ENCODE data around the gene MAN1A1.

DNA sequence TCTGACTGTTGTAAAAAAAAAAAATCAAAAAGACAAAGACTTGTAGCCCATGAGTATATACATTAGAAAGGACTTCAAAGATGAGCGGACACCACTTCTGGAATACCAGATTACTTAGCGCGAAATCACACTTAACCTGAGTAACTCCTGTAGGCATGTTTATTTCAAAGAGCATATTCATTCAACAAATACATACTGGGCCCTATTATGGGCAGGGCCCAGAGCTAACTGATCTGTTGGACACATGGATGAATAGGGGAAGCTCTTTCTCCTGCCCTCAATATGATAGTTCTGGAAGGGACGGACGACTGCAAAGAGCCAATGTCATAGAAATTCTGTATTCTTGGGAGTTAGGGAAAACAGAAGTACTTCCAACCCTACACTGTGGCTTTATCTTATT, 12.3 kb downstream of the MAN1A1 start:
- TF ChIP-seq, protein P1, sequence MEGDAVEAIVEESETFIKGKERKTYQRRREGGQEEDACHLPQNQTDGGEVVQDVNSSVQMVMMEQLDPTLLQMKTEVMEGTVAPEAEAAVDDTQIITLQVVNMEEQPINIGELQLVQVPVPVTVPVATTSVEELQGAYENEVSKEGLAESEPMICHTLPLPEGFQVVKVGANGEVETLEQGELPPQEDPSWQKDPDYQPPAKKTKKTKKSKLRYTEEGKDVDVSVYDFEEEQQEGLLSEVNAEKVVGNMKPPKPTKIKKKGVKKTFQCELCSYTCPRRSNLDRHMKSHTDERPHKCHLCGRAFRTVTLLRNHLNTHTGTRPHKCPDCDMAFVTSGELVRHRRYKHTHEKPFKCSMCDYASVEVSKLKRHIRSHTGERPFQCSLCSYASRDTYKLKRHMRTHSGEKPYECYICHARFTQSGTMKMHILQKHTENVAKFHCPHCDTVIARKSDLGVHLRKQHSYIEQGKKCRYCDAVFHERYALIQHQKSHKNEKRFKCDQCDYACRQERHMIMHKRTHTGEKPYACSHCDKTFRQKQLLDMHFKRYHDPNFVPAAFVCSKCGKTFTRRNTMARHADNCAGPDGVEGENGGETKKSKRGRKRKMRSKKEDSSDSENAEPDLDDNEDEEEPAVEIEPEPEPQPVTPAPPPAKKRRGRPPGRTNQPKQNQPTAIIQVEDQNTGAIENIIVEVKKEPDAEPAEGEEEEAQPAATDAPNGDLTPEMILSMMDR (IDR thresholded peaks at IDR 0.05) = no peak
- TF ChIP-seq POLR2AphosphoS5 (IDR thresholded peaks at IDR 0.05) (no peak), POLR2A (IDR thresholded peaks at IDR 0.05) (no peak)

Data from sigmoid colon (tissue), 4 donors.